Astrocyte of the cerebellum (primary cell): ENCODE measurements around the gene FHOD3.

Experiments used
- DNase-seq: peaks from one replicate; pipeline ENCODE4 v3.0.0-alpha.2; 2011; ENCODE audit warnings: low read depth
- H3K4me3 ChIP-seq: 2 replicates; pipeline ENCODE4 v1.5.1; 2011; ENCODE audit warnings: mild to moderate bottlenecking, low read depth, low read length, moderate library complexity
- CTCF ChIP-seq: IDR thresholded peaks from 2 replicates; pipeline ENCODE4 v1.5.1; 2012; ENCODE audit warnings: low read length, low read depth, moderate library complexity, mild to moderate bottlenecking; ENCODE audit errors: missing control alignments
- in situ Hi-C: cut with HindIII; loops from 2 replicates; pipeline ENCODE4 v1.10.0; 2017; ENCODE audit warnings: low sequenced_read_pairs

Gene FHOD3

GRCh38 chr18:36314754-36315153 is 17.2 kb downstream of the FHOD3 start:
- in situ Hi-C loops, result no loop called here
- peak; percentile 81 for DNase-seq
- no peak overlapping the region for H3K4me3 ChIP-seq
- no peak for TF ChIP-seq CTCF

GRCh38 chr18:36315736-36316135 is 18.2 kb downstream of the FHOD3 start:
- in situ Hi-C loops, result no loop called here
- H3K4me3 ChIP-seq, result no peak overlapping the region
- DNase-seq, result no peak
- TF ChIP-seq CTCF, result no peak

GRCh38 chr18:36316246-36316645 is 18.7 kb downstream of the FHOD3 start:
- TF ChIP-seq CTCF, result no peak
- DNase-seq, result no peak
- no peak overlapping the region for H3K4me3 ChIP-seq
- in situ Hi-C loops, result no loop called here

- no peak for TF ChIP-seq CTCF
- H3K4me3 ChIP-seq, result no peak overlapping the region
- no peak for DNase-seq
- in situ Hi-C loops, result no loop called here
These were observed 24.3 kb downstream of the FHOD3 start for GRCh38 chr18:36321658-36322407.

GRCh38 chr18:36322408-36322728 is 24.9 kb downstream of the FHOD3 start:
- no peak for DNase-seq
- TF ChIP-seq CTCF, result no peak
- in situ Hi-C loops, result no loop called here
- no peak overlapping the region for H3K4me3 ChIP-seq

- in situ Hi-C loops, result no loop called here
- H3K4me3 ChIP-seq, result no peak overlapping the region
- TF ChIP-seq CTCF, result no peak
- DNase-seq, result no peak
These were observed 25.2 kb downstream of the FHOD3 start for GRCh38 chr18:36322734-36323133.
